Measurements from ENCODE around the gene PKMYT1.

Gene PKMYT1

GRCh38 chr16:2956579-2956956, 23.7 kb downstream of the PKMYT1 start:
- TF ChIP-seq CTCF (IDR thresholded peaks at IDR 0.05; ENCODE audit: insufficient read depth, low read length) (no peak), GABPA (IDR thresholded peaks at IDR 0.05; ENCODE audit: low read depth) (no peak), POLR2AphosphoS5 (IDR thresholded peaks at IDR 0.05; ENCODE audit: low read depth) (no peak), REST (IDR thresholded peaks at IDR 0.05; ENCODE audit: insufficient replicate concordance, low read depth) (no peak), SPI1 (IDR thresholded peaks at IDR 0.05; ENCODE audit: borderline replicate concordance, low read depth) (no peak)
- Histone ChIP-seq H3K27ac (replicated peaks) (peak overlapping the region; percentile 79), H3K4me3 (replicated peaks; ENCODE audit: insufficient read depth, low read length) (no peak overlapping the region), H3K27me3 (ENCODE audit: insufficient read depth, poor library complexity, severe bottlenecking) (no peaks in the 10 kb centered on the region)
- no peak for DNase-seq (ENCODE audit: low read depth in 1 of 2, low spot score in 1 of 2)

- Histone ChIP-seq H3K27me3 (ENCODE audit: insufficient read depth, poor library complexity, severe bottlenecking) (no peaks in the 10 kb centered on the region), H3K27ac (replicated peaks) (peak overlapping the region; percentile 79), H3K4me3 (replicated peaks; ENCODE audit: insufficient read depth, low read length) (no peak overlapping the region)
- peak in 1 of 2 experiments; percentile 84 for DNase-seq (ENCODE audit: low read depth in 1 of 2, low spot score in 1 of 2)
- TF ChIP-seq CTCF (IDR thresholded peaks at IDR 0.05; ENCODE audit: insufficient read depth, low read length) (no peak), POLR2AphosphoS5 (IDR thresholded peaks at IDR 0.05; ENCODE audit: low read depth) (peak; percentile 52; the same call in 1 of the 2 replicates), GABPA (IDR thresholded peaks at IDR 0.05; ENCODE audit: low read depth) (no peak), REST (IDR thresholded peaks at IDR 0.05; ENCODE audit: insufficient replicate concordance, low read depth) (peak; percentile 24)
Measured at GRCh38 chr16:2955779-2956578, 24.3 kb downstream of the PKMYT1 start.

- no peak for TF ChIP-seq SPI1 (IDR thresholded peaks at IDR 0.05; ENCODE audit: borderline replicate concordance, low read depth)
- no peak for TF ChIP-seq REST (IDR thresholded peaks at IDR 0.05; ENCODE audit: insufficient replicate concordance, low read depth)
- TF ChIP-seq GABPA (IDR thresholded peaks at IDR 0.05; ENCODE audit: low read depth): no peak
- TF ChIP-seq CTCF (IDR thresholded peaks at IDR 0.05; ENCODE audit: insufficient read depth, low read length): no peak
- TF ChIP-seq POLR2AphosphoS5 (IDR thresholded peaks at IDR 0.05; ENCODE audit: low read depth): no peak
- peak overlapping the region; percentile 79 for H3K27ac ChIP-seq (replicated peaks)
- no peaks in the 10 kb centered on the region for H3K27me3 ChIP-seq (ENCODE audit: insufficient read depth, poor library complexity, severe bottlenecking)
- H3K4me3 ChIP-seq (replicated peaks; ENCODE audit: insufficient read depth, low read length): no peak overlapping the region
- no peak for DNase-seq (ENCODE audit: low read depth in 1 of 2, low spot score in 1 of 2)
Measured at GRCh38 chr16:2955438-2955778, 24.8 kb downstream of the PKMYT1 start.

All from HL-60 (cell line).